ENCODE measurements around the gene ZNF646.

The ZNF646 gene

DNA sequence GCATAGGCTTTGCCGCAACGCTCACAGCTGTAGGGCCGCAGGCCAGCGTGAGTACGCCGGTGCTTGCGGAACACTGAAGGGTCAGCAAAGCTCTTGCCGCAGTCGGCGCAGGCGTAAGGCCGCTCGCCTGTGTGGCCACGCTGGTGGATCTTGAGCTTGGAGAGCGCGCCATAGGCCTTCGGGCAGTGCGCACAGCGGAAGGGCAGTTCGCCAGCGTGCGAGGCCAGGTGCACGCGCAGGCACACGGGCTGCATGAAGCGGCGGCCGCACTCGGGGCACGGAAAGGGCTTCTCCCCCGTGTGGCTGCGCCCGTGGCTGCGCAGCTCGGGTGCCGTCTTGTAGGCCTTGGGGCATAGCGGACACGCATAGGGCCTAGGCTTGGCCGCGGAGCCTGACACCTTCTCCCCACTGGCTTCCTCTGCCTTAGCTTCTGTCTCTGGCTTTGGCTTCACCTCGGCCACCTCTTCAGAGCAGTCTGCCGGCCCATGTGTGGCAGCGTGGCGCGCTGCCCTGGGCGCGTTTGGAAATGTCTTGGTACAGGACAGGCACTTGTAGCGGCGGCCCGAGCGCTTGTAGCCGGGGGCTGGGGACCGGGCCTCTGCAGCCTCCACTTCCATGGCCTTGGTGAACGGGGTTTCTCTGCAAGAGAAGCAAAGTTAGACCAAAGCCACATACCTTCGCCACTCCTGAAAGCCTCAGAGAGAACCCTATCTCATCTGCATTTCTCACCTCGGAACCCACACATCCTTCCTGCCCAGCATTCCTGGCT is 10.2 kb upstream of the ZNF646 start:
- no peak for DNase-seq (ENCODE audit: low spot score)

DNA sequence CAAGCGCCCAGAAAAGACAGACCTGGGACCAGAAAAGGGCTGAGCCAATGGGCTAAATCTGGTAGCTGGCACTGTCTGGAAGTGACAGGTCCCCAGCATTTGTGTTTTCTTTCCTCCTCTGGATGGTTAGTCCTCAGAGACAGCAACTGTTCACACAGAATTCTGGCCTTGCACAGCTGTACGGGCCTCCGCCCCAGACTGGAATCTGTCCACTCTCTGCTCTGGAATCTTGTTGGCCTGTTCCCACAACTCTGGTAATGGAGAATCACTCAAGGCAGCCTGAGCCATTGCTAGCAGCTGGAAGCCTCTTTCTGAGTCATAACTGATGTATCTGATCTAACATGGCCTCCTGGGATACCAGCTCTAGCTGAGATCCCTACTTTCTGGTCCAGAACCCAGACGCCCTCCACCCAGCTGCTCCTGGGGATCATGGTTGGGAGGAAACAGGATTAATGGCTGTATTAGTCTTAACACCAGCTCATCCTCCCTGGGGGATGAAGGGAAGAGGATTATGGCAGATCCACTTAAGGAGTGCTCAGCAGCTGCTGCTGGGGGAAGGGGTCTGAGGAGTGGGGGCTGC is 9.2 kb upstream of the ZNF646 start:
- peak; percentile 77 for DNase-seq (ENCODE audit: low spot score)

DNA sequence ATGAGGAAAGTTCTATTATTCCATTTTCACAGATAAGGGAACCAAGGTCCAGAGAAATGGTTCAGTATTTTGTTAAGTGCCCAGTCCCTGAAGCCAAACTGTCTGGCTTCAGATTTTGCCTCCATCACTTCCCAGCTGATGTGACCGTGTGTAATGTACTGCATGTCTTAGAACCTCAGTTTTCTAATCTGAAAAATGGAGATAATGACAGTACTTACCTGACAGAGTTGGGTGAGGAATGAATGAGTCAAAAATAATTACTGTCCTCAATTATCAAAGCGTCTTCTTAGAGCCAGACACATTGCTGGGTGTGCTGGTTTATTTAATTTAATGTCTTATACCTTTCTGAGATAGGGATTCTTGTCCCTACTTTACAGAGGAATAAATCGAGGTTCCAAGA is 6.9 kb upstream of the ZNF646 start:
- no peak for DNase-seq (ENCODE audit: low spot score)

DNA sequence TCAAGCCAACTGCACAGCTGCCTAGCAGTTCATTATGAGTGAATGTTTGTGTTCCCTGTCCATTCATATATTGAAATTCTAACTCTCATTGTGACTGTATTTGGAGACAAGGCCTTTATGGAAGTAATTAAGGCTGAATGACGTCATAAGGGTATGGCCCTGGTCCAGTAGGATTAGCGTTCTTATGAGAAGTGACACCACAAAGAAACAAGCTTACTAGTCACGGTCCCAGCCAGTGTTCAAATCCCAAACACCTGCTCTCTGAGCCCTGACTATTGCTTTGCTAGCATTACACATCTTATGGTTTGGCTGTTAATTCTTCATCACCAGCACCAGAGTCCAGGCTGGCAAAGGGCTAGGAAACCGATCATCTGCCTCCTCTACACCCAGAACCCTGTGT is 2.4 kb upstream of the ZNF646 start:
- peak; percentile 21 for DNase-seq (ENCODE audit: low spot score)

DNA sequence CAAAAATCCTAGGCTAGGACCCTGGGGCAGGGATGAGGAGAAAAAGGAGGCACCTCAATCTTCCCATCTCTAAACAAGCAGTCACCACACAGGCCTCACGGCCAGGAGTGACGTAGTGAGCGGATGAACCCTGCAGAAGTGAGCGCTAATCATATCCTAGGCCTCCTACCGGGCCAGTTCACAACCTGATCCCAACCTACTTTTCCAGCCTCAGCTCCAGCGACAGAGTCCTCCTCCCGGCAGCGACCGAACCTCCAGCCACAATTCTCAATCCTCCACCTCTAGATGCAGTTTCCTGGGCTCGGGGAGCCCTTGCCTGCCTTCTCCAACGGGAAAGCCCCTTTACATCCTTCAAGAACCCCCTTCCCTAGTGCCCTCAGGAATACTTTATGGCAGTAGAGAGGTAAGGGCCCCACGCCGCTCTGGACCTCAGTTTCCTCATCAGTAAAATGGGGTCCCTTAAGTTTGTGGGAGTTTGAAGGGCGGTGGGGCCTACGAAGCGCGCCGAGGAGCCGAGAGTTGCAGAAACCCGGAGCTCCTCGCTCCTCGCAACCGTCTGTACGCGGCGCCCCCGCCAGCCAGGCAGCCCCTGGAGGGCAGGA is 1.6 kb upstream of the ZNF646 start:
- DNase-seq (ENCODE audit: low spot score) = peak; percentile 53

DNA sequence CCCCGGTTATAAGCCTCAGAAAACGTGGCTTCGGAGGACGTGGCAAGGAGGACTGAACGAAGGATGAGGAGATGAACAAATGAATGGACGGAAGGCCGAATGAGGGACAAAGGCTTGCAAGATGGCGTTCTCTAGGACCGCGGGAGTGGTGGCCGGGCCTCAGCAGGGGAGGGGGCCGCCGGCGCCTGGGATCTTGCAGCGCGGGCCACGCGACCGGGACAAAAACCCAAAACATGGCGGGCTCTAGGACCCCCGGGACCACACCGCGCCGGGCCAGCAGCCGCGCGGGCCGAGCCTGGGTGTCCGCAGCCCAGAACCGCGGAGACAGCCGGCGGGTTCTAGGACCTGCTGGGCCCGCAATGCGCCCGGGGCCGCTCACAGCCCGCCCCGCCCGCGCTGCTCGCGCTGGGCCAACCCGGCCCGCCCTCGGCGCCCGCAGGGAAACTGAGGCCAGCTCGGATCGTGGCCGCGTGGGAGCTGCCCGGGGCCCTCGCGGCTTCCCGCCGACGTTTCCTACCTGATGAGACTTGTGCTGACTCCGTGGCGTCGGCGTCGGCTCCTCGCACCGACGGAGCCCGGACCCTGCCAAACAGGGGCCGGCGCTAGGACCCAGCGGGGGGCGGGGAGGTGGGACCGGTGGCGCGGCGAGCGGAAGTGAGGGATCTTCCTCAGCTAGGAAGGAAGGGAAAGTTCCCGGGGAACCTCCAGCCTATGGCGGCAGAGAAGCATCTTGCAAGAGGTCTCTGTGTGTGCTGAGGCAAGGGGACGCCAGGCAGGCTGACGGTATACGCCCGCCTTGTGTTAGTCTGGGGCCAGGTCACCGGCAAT is 866 bp upstream of the ZNF646 start:
- DNase-seq (ENCODE audit: low spot score) = peak; percentile 89

DNA sequence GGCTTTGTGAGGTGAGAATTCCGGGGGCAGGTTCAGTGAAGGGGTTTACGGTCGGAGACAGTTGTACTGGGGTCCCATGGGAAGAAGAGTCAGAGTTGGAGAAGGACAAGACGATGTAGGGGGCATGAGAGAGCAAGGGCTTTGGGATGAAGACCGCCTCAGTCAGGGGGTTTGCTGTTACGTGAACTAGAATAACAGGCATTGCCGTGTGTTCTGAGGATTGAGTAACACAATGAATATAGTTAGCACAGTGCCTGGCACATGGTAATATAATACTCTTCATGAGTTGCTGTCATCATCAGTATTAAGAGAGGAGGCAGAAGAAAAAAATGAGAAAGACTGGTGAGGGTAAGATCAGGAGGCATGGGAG is 577 bp downstream of the ZNF646 start:
- peak; percentile 10 for DNase-seq (ENCODE audit: low spot score)

DNA sequence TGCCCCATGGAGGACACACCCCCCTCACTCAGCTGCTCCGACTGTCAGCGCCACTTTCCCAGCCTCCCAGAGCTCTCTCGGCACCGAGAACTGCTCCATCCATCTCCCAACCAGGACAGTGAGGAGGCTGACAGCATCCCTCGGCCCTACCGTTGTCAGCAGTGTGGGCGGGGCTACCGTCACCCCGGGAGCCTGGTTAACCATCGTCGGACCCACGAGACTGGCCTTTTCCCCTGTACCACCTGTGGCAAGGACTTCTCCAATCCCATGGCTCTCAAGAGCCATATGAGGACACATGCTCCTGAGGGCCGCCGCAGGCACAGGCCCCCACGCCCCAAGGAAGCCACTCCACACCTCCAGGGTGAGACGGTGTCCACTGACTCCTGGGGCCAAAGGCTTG is 2.1 kb downstream of the ZNF646 start:
- no peak for DNase-seq (ENCODE audit: low spot score)

DNA sequence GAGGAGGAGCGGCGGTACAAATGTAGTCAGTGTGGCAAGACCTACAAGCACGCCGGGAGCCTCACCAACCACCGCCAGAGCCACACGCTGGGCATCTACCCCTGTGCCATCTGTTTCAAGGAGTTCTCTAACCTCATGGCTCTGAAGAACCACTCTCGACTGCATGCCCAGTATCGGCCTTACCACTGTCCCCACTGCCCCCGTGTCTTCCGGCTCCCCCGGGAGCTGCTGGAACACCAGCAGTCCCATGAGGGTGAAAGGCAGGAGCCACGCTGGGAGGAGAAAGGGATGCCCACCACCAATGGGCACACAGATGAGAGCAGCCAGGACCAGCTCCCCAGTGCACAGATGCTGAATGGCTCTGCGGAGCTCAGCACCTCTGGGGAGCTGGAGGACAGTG is 2.8 kb downstream of the ZNF646 start:
- no peak for DNase-seq (ENCODE audit: low spot score)

DNA sequence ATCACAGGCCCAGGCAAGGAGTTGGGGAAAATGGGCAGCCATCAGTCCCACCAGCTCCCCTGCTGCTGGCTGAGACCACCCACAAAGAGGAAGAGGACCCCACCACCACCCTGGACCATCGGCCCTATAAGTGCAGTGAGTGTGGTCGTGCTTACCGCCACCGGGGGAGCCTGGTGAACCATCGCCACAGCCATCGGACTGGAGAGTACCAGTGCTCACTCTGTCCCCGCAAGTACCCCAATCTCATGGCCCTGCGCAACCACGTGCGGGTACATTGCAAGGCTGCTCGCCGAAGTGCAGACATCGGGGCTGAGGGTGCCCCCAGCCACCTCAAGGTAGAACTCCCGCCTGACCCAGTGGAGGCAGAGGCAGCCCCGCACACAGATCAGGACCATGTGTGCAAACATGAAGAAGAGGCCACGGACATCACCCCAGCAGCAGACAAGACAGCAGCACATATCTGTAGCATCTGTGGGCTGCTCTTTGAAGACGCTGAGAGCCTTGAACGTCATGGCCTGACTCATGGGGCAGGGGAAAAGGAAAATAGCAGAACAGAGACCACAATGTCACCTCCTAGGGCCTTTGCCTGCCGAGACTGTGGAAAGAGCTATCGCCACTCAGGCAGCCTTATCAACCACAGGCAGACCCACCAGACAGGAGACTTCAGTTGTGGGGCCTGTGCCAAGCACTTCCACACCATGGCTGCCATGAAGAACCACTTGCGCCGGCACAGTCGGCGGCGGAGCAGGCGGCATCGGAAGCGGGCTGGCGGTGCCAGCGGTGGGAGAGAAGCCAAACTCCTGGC is 3.6 kb downstream of the ZNF646 start:
- DNase-seq (ENCODE audit: low spot score) = no peak

DNA sequence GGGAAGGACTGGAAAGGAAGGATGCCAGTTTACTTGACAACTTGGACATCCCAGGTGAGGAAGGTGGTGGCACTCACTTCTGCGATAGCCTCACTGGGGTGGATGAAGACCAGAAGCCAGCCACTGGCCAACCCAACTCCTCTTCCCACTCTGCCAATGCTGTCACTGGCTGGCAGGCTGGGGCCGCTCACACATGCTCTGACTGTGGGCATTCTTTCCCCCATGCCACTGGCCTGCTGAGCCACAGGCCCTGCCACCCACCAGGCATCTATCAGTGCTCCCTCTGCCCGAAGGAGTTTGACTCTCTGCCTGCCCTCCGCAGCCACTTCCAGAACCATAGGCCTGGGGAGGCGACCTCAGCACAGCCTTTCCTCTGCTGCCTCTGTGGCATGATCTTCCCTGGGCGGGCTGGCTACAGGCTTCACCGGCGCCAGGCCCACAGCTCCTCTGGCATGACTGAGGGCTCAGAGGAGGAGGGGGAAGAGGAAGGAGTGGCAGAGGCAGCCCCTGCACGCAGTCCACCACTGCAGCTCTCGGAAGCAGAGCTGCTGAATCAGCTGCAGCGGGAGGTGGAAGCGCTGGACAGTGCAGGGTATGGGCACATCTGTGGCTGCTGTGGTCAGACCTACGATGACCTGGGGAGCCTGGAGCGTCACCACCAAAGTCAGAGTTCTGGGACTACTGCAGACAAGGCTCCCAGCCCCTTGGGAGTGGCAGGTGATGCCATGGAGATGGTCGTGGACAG is 4.5 kb downstream of the ZNF646 start:
- DNase-seq (ENCODE audit: low spot score) = no peak

DNA sequence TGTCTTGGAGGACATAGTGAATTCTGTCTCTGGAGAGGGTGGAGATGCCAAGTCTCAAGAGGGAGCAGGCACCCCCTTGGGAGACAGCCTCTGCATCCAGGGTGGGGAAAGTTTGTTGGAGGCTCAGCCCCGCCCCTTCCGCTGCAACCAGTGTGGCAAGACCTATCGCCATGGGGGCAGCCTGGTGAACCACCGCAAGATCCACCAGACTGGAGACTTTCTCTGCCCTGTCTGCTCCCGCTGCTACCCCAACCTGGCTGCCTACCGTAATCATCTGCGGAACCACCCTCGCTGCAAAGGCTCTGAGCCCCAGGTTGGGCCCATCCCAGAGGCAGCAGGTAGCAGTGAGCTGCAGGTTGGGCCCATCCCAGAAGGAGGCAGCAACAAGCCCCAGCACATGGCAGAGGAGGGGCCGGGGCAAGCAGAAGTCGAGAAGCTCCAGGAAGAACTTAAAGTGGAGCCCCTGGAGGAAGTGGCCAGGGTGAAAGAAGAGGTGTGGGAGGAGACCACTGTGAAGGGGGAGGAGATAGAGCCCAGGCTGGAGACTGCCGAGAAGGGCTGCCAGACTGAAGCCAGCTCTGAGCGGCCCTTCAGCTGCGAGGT is 5.2 kb downstream of the ZNF646 start:
- DNase-seq (ENCODE audit: low spot score) = no peak

DNA sequence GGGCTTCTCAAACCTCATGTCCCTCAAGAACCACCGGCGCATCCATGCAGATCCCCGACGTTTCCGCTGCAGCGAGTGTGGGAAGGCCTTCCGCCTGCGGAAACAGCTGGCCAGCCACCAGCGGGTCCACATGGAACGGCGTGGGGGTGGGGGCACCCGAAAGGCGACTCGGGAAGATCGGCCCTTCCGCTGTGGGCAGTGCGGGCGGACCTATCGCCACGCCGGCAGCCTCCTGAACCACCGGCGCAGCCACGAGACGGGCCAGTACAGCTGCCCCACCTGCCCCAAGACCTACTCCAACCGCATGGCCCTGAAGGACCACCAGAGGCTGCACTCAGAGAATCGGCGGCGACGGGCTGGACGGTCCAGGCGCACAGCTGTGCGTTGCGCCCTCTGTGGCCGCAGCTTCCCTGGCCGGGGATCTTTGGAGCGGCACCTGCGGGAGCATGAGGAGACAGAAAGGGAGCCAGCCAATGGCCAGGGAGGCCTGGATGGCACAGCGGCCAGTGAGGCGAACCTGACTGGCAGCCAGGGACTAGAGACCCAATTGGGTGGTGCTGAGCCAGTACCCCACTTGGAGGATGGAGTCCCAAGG is 5.9 kb downstream of the ZNF646 start:
- no peak for DNase-seq (ENCODE audit: low spot score)

DNA sequence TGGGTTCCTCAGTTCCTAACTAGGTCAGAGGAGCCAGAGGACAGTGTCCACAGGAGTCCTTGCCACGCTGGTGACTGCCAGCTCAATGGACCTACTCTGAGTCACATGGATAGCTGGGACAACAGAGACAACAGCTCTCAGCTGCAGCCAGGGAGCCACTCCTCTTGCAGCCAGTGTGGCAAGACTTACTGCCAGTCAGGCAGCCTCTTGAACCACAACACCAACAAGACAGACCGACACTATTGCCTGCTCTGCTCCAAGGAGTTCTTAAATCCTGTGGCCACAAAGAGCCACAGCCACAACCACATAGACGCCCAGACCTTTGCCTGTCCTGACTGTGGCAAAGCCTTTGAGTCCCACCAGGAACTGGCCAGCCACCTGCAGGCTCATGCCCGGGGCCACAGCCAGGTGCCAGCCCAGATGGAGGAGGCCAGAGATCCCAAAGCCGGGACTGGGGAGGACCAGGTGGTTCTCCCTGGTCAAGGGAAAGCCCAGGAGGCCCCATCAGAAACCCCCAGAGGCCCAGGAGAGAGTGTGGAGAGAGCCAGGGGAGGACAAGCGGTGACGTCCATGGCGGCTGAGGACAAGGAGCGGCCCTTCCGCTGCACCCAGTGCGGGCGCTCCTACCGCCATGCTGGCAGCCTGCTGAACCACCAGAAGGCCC is 6.7 kb downstream of the ZNF646 start:
- no peak for DNase-seq (ENCODE audit: low spot score)

DNA sequence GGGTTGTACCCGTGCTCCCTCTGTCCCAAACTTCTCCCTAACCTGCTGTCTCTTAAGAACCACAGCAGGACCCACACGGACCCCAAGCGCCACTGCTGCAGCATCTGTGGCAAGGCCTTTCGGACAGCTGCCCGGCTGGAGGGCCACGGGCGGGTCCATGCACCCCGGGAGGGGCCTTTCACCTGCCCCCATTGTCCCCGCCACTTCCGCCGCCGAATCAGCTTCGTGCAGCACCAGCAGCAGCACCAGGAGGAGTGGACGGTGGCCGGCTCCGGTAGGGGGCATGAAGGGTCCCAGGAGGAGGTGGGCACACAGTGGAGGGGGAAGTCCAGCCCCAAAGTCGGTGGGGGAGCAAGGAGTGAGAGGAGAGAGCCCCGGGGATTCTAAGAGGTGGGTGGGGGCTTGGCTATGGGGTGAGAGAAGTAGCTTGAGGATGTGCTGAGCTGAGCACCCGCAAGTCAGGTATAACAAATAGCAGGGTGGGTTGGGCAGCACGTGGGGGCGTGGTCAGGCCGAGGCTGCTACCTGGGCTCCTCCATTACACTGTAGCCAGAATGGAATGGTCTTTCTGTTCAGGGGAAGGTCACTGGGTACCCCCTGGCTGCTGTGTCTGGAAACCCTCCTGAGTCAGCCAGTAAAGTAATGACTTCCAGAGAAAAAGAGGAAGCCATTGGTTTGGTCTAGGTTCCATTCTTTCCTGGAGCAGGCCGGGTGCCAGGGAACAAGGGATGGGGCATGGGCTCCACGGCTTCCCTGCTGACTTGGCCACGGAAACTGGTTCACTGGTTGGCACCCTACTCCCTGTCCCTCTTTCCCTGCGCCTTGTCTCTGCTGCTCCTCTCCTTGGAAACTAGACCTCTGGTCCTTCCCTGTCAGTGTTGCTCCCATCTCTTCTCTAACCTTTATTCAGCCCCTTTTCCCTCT is 7.5 kb downstream of the ZNF646 start:
- DNase-seq (ENCODE audit: low spot score) = no peak

DNA sequence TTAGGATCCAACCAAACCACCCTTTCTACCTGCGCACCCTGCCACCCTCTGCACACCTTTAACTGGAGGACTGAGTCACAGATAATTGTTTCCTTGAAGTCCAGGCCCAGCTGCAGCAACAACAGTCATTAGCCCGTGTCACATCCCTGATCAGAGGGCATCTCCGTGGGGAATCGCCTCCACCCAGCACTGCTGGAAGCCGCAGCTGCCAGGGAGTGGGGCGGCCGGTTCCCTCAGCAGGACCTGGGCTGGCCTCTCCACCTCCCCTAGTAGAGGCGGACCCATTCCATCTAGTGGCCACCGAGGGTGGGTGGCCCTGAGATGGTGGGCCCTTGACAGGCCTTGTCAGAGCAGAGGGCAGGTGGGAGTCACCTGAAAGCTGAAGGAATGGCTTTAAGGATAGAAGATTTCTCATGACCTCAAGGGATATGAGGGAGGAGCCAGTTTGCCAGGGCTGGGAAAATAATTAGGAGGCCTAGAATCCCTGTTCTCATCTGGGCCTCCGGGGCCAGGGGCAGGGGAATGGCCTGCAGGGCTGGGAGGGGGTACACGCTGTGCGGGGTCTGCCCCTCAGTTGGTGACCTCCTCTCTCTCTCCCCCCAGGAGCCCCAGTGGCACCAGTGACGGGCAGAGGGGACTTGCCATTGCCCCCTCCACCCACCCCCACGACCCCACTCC is 8.3 kb downstream of the ZNF646 start:
- DNase-seq (ENCODE audit: low spot score) = no peak

DNA sequence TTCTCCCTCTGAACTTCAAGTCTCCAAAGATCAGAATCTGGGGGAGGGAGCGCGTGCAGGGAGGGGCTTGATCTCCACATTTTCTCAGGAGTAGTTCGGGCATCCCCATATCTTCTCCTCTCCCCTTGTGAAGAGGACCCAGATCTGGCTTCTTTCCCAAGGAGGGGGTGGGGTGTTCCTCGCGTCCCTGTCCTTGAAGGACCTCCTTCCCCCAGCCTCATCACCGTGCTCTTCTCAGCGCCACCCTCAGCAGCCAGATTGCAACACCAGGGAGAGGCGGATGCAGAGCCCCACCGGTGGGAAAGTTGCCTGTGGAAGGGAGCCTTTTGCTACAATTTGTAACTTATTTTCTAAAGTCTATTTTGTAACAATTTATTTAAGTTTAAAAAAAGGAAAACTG is 8.9 kb downstream of the ZNF646 start:
- DNase-seq (ENCODE audit: low spot score) = no peak

DNA sequence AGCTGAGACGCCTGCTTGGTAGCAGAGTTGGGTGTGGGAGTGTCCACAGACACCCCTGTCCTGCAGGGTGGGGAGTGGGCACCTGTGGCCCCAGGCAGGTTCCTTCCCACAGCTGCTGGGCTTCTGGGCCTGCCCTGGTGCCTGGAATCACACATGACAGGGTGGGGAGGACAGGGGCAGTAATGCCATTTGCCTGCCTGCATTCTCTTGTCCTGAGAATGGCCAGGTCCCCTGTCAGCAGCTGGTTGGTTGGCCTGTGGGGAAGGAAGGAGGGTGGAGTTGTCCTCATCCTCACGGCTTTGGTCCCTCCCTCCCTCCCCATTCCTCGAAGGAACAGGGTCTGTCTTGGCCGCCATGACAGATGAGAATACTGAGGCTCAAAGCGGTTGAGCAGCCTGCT is 9.3 kb downstream of the ZNF646 start:
- DNase-seq (ENCODE audit: low spot score) = no peak

Measured in kidney tubule cell (primary cell).